SK-N-SH treated with all-trans-retinoic acid at 6 μM for 48 hours (cell line): Measurements from ENCODE around the gene CKAP2.

Experiments used
- ATAC-seq: fragments of 200-7000 bp; cut with Tn5 transposase; 3 replicates; pipeline ENCODE4 v1.9.1; 2020; ENCODE audit warnings: mild to moderate bottlenecking, moderate library complexity
- CREB5 ChIP-seq: fragments of 250-450 bp; sonication (Bioruptor Pico); IDR thresholded peaks from 2 replicates; pipeline ENCODE4 v1.5.1; 2020; ENCODE audit warnings: low read depth, mild to moderate bottlenecking, moderate library complexity
- CSDC2 ChIP-seq: fragments of 250-450 bp; sonication (Bioruptor Pico); IDR thresholded peaks from 2 replicates; pipeline ENCODE4 v1.5.0; 2020; ENCODE audit warnings: mild to moderate bottlenecking, moderate library complexity
- CSRNP3 ChIP-seq: fragments of 250-450 bp; sonication (Bioruptor Pico); IDR thresholded peaks from 2 replicates; pipeline ENCODE4 v1.5.1; 2021; ENCODE audit warnings: mild to moderate bottlenecking, moderate library complexity
- ISL1 ChIP-seq: fragments of 250-450 bp; sonication (Bioruptor Pico); IDR thresholded peaks from 2 replicates; pipeline ENCODE4 v2.1.2; 2022; ENCODE audit warnings: mild to moderate bottlenecking, moderate library complexity
- OSR1 ChIP-seq: fragments of 250-450 bp; sonication (Bioruptor Pico); IDR thresholded peaks from 2 replicates; pipeline ENCODE4 v1.8.0; 2022; ENCODE audit warnings: moderate library complexity, mild to moderate bottlenecking, inconsistent platforms
- TSHZ2 ChIP-seq: fragments of 250-450 bp; sonication (Bioruptor Pico); IDR thresholded peaks from 2 replicates; pipeline ENCODE4 v1.5.0; 2020; ENCODE audit warnings: mild to moderate bottlenecking, moderate library complexity
- ZC3H10 ChIP-seq: fragments of 250-450 bp; sonication (Bioruptor Pico); IDR thresholded peaks from 2 replicates; pipeline ENCODE4 v1.5.1; 2021; ENCODE audit warnings: mild to moderate bottlenecking, moderate library complexity
- ZFP3 ChIP-seq: fragments of 250-450 bp; sonication (Bioruptor Pico); IDR thresholded peaks from 2 replicates; pipeline ENCODE4 v1.5.0; 2020; ENCODE audit warnings: mild to moderate bottlenecking, moderate library complexity
- ZNF565 ChIP-seq: fragments of 450-650 bp; formaldehyde crosslinking; conservative IDR thresholded peaks from 2 replicates; pipeline ENCODE4 v1.5.0; 2020; ENCODE audit warnings: low read depth, mild to moderate bottlenecking, moderate library complexity
- ZNF70 ChIP-seq: fragments of 450-650 bp; formaldehyde crosslinking; IDR thresholded peaks from 2 replicates; pipeline ENCODE4 v1.5.0; 2020; ENCODE audit warnings: mild to moderate bottlenecking, moderate library complexity

The CKAP2 gene

GRCh38 chr13:52432456-52432855, 22.8 kb upstream of the CKAP2 start (continued):
- no peak for TF ChIP-seq TSHZ2 (CRISPR knock-in tag)
- TF ChIP-seq ZNF70 (CRISPR knock-in tag) = no peak
- TF ChIP-seq OSR1 = no peak
- TF ChIP-seq CSRNP3 = no peak
- no peak for TF ChIP-seq ISL1

GRCh38 chr13:52446265-52446664, 9.0 kb upstream of the CKAP2 start:
- ATAC-seq = no peak
- TF ChIP-seq ZC3H10 (CRISPR knock-in tag) (no peak), CREB5 (CRISPR knock-in tag) (no peak), ZNF565 (no peak), TSHZ2 (CRISPR knock-in tag) (no peak)

GRCh38 chr13:52447354-52447753, 7.9 kb upstream of the CKAP2 start:
- no peak for ATAC-seq
- TF ChIP-seq TSHZ2 (CRISPR knock-in tag) (no peak), CSRNP3 (no peak), ZC3H10 (CRISPR knock-in tag) (no peak), ZFP3 (CRISPR knock-in tag) (no peak)

GRCh38 chr13:52447815-52448552, 7.3 kb upstream of the CKAP2 start:
- no peak for TF ChIP-seq CSDC2
- ATAC-seq = no peak
